IMR-90 (cell line): ENCODE results near the gene TMEM37. TPM values are rescaled to one million over a fixed set of nuclear protein-coding genes. Genes with fewer than 3 reads are reported as not detected.

Experiments used
- ATAC-seq: fragments of 200-7000 bp; cut with Tn5 transposase; 2 replicates; pipeline ENCODE4 v1.9.1; 2020; ENCODE audit warnings: low read depth, mild to moderate bottlenecking, moderate library complexity
- BruUV-seq: library from RNA; stranded (reverse); fragments of 400-500 nt; replicated peaks from 2 replicates; lab custom pipeline; 2021; lab: Mats Ljungman, UMichigan
- CTCF ChIA-PET: fragments of 300-600 bp; formaldehyde crosslinking; extraction: SDS; loops from one replicate; lab custom pipeline; 2021; ENCODE audit warnings: antibody characterized with exemption; lab: Yijun Ruan, JAX
- POLR2A ChIA-PET: fragments of 300-600 bp; sonication (Branson Sonifier 250); formaldehyde crosslinking; loops from one replicate; lab custom pipeline; 2022; ENCODE audit warnings: antibody characterized with exemption; ENCODE audit not compliant: unreplicated experiment; lab: Charles Lee
- DNase-seq: peaks from one replicate; pipeline ENCODE4 v3.0.0; 2013
- H2AFZ ChIP-seq: replicated peaks from 2 replicates; pipeline ENCODE3; 2013; ENCODE audit warnings: low read length, mild to moderate bottlenecking; ENCODE audit not compliant: poor library complexity
- H2AK5ac ChIP-seq: 2 replicates; pipeline ENCODE4 v1.6.1; 2013; ENCODE audit warnings: low read depth, low read length, inconsistent platforms
- H2AK9ac ChIP-seq: replicated peaks from 2 replicates; pipeline ENCODE3; 2013; ENCODE audit warnings: mild to moderate bottlenecking, low read depth, low read length, moderate library complexity; ENCODE audit not compliant: poor library complexity
- H2BK120ac ChIP-seq: 2 replicates; pipeline ENCODE4 v1.6.1; 2013; ENCODE audit warnings: low read depth, low read length, inconsistent platforms
- H2BK15ac ChIP-seq: 3 replicates; pipeline ENCODE4 v1.6.1; 2013; ENCODE audit warnings: low read depth, low read length, inconsistent platforms
- H2BK20ac ChIP-seq: 2 replicates; pipeline ENCODE4 v1.6.1; 2013; ENCODE audit warnings: low read depth, mild to moderate bottlenecking, inconsistent platforms, low read length, moderate library complexity
- H2BK5ac ChIP-seq: 2 replicates; pipeline ENCODE4 v1.6.1; 2013; ENCODE audit warnings: mild to moderate bottlenecking, low read depth, low read length, inconsistent platforms; ENCODE audit not compliant: poor library complexity, severe bottlenecking
- H3K14ac ChIP-seq: replicated peaks from 2 replicates; pipeline ENCODE4 v1.6.1; 2013; ENCODE audit warnings: low read depth, low read length, inconsistent platforms
- H3K18ac ChIP-seq: 2 replicates; pipeline ENCODE4 v1.6.1; 2013; ENCODE audit warnings: low read depth, low read length, control low read depth
- H3K23ac ChIP-seq: 2 replicates; pipeline ENCODE4 v1.6.1; 2013; ENCODE audit warnings: low read depth, low read length, inconsistent platforms
- H3K27ac ChIP-seq: 2 replicates; pipeline ENCODE4 v1.5.1; 2013; ENCODE audit warnings: mild to moderate bottlenecking, control low read depth, low read length; ENCODE audit not compliant: insufficient read depth
- H3K27me3 ChIP-seq: 2 replicates; pipeline ENCODE4 v1.6.1; 2013; ENCODE audit warnings: low read length; ENCODE audit not compliant: control insufficient read depth, insufficient read depth
- H3K36me3 ChIP-seq: 2 replicates; pipeline ENCODE4 v1.6.1; 2013; ENCODE audit warnings: low read length, mixed read lengths; ENCODE audit not compliant: control insufficient read depth, insufficient read depth
- H3K4ac ChIP-seq: 2 replicates; pipeline ENCODE4 v1.6.1; 2013; ENCODE audit warnings: low read depth, low read length, inconsistent platforms
- H3K4me1 ChIP-seq: 2 replicates; pipeline ENCODE4 v1.6.1; 2013; ENCODE audit warnings: low read length, mixed read lengths; ENCODE audit not compliant: control insufficient read depth, insufficient read depth
- H3K4me2 ChIP-seq: 2 replicates; pipeline ENCODE4 v1.6.1; 2013; ENCODE audit warnings: low read depth, mild to moderate bottlenecking, control low read depth, low read length, moderate library complexity
- H3K4me3 ChIP-seq: 2 replicates; pipeline ENCODE4 v1.5.1; 2013; ENCODE audit warnings: low read depth, mild to moderate bottlenecking, control low read depth, low read length, moderate library complexity; ENCODE audit not compliant: insufficient read depth
- H3K56ac ChIP-seq: 2 replicates; pipeline ENCODE4 v1.6.1; 2013; ENCODE audit warnings: low read length, inconsistent platforms; ENCODE audit not compliant: insufficient read depth; ENCODE audit errors: extremely low read depth
- H3K79me1 ChIP-seq, 2 experiments: 2 replicates each; pipeline ENCODE4 v1.6.1; 2013; ENCODE audit warnings: low read length in 2 of 2, inconsistent platforms in 1 of 2, low read depth in 1 of 2
- H3K9ac ChIP-seq: 2 replicates; pipeline ENCODE4 v1.6.1; 2013; ENCODE audit warnings: low read depth, low read length, control low read depth
- H3K9me1 ChIP-seq: 2 replicates; pipeline ENCODE4 v1.6.1; 2013; ENCODE audit warnings: low read length, inconsistent platforms; ENCODE audit not compliant: insufficient read depth
- H3K9me3 ChIP-seq: 2 replicates; pipeline ENCODE4 v1.6.1; 2013; ENCODE audit warnings: low read length; ENCODE audit not compliant: control insufficient read depth, insufficient read depth
- H4K20me1 ChIP-seq: 2 replicates; pipeline ENCODE4 v1.6.1; 2013; ENCODE audit warnings: low read length, inconsistent platforms; ENCODE audit not compliant: insufficient read depth
- H4K5ac ChIP-seq: 2 replicates; pipeline ENCODE4 v1.6.1; 2013; ENCODE audit warnings: mild to moderate bottlenecking, low read depth, low read length, control low read depth
- H4K8ac ChIP-seq, 2 experiments: 2 replicates each; pipeline ENCODE4 v1.6.1; 2013; ENCODE audit warnings: low read depth in 2 of 2, low read length in 2 of 2, control low read depth in 1 of 2, inconsistent platforms in 1 of 2
- H4K91ac ChIP-seq: 2 replicates; pipeline ENCODE4 v1.6.1; 2013; ENCODE audit warnings: low read depth, low read length, inconsistent platforms; ENCODE audit not compliant: insufficient read depth
- FOS ChIP-seq: fragments of 150-350 bp; IDR thresholded peaks from 2 replicates; pipeline ENCODE4 v1.6.1; 2016; ENCODE audit warnings: low read depth, low read length
- RAD21 ChIP-seq: IDR thresholded peaks from 2 replicates; pipeline ENCODE4 v1.6.1; 2012; ENCODE audit warnings: low read length, improper control_type of control experiment
- WGBS, 2 experiments: methylation state at CpG; one replicate each; pipeline versions ENCODE4 v1.1.5 to v1.1.7; 2013; ENCODE audit warnings: missing lambda C conversion rate in 2 of 2; ENCODE audit not compliant: insufficient read length in 1 of 2; ENCODE audit errors: extremely low coverage in 2 of 2; 5-methylcytosine and 5-hydroxymethylcytosine counted together
- dilution Hi-C: fragments of 300-500 bp; cut with HindIII; formaldehyde crosslinking; loops from one replicate; pipeline ENCODE4 v1.14.3; 2018; ENCODE audit warnings: low sequenced_read_pairs; ENCODE audit not compliant: unreplicated experiment
- in situ Hi-C: fragments of 300-500 bp; cut with MboI; formaldehyde crosslinking; loops from 3 replicates; pipeline ENCODE4 v1.14.3; 2019; ENCODE audit warnings: low sequenced_read_pairs, inconsistent platforms, mixed read lengths
- intact Hi-C: fragments of 100-400 bp; cut with micrococcal nuclease; formaldehyde crosslinking; loops from 2 replicates; pipeline ENCODE4 v1.10.0; 2022
- polyA plus RNA-seq, 3 experiments: library from polyadenylated mRNA; depleted of rRNA; stranded (reverse); fragments of >200 nt; gene quantifications; 2 replicates each; pipeline ENCODE4 v1.2.3, GENCODE V29; 2012; ENCODE audit warnings: low replicate concordance in 1 of 3
- total RNA-seq: library from RNA; depleted of rRNA; stranded (reverse); fragments of >200 nt; gene quantifications from 2 replicates; pipeline ENCODE4 v1.2.3, GENCODE V29; 2012

TMEM37 gene
- total and polyA plus RNA-seq, 2 of the 4 experiments (the other 2 are of a cell fraction): under 0.01 to 0.39 TPM

GRCh38 chr2:119463136-119463535, 31.5 kb downstream of the TMEM37 start:
- Histone ChIP-seq H2AK5ac (no peak overlapping the region), H2BK15ac (no peak overlapping the region), H3K4ac (no peak overlapping the region), H3K27me3 (peaks cover 5% of the 10 kb centered on the region), H3K56ac (no peak overlapping the region), H3K23ac (no peak overlapping the region), H3K79me1 (no peaks in the 10 kb centered on the region), H3K4me1 (no peaks in the 10 kb centered on the region), H3K18ac (no peak overlapping the region), H4K8ac (no peak overlapping the region), H4K5ac (no peak overlapping the region), H2BK120ac (no peak overlapping the region), H2AFZ (no peak overlapping the region), H3K36me3 (no peaks in the 10 kb centered on the region), H3K14ac (no peak overlapping the region), H4K20me1 (no peaks in the 10 kb centered on the region), H2BK20ac (no peak overlapping the region), H3K9ac (no peak overlapping the region), H3K9me1 (no peaks in the 10 kb centered on the region), H2BK5ac (no peak overlapping the region), H2AK9ac (no peak overlapping the region), H3K27ac (no peak overlapping the region), H3K4me2 (no peak overlapping the region), H3K9me3 (no peaks in the 10 kb centered on the region), H4K91ac (no peak overlapping the region), H3K4me3 (no peak overlapping the region)
- ChIA-PET CTCF (no interaction called here), POLR2A (no interaction called here)
- TF ChIP-seq RAD21 (no peak), FOS (no peak)
- intact Hi-C loops (no loop called here), in situ Hi-C loops (no loop called here), dilution Hi-C loops (no loop called here)
- ATAC-seq: no peak
- no CpG with 5 or more reads among the region's 4 CpGs for WGBS, 2 experiments
- no peak for DNase-seq
- BruUV-seq: no TSS peak
